Esophagus squamous epithelium (tissue), 4 donors: ENCODE results near the gene FAM193B.

Experiments used
- POLR2A ChIP-seq, 4 donors: fragments of 450-650 bp; IDR thresholded peaks; one replicate each; pipeline ENCODE4 v1.6.1; 2017; ENCODE audit warnings: antibody characterized with exemption in 4 of 4, mild to moderate bottlenecking in 4 of 4, moderate library complexity in 3 of 4
- TF ChIP-seq, protein P1 (sequence below), 6 experiments: fragments of 450-650 bp in 4 of 6; fragments of 200-600 bp in 2 of 6; sonication (generic) in 2 of 6; IDR thresholded peaks; one replicate each; pipeline ENCODE4 v1.5.1; 2016 to 2019; ENCODE audit warnings: antibody characterized with exemption in 6 of 6, mild to moderate bottlenecking in 4 of 6, moderate library complexity in 4 of 6

DNA sequence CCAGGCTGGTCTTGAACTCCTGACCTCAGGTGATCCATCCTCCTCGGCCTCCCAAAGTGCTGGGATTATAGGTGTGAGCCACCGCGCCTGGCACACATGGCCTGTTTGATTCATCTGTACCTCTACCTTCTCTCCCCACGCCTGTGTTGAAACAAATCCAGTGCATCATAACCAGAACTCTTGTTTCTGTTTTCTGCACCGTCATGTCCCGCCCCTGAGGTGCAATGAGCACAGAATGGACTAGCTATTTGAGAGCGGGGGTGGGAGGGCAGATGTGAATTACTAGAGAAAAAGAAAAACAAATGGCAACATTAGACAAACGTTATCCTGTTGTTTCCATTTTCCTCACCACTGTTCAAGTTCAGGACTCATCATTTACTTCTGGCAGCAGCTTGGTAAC lies 10.7 kb upstream of the FAM193B start:
- TF ChIP-seq, protein P1, sequence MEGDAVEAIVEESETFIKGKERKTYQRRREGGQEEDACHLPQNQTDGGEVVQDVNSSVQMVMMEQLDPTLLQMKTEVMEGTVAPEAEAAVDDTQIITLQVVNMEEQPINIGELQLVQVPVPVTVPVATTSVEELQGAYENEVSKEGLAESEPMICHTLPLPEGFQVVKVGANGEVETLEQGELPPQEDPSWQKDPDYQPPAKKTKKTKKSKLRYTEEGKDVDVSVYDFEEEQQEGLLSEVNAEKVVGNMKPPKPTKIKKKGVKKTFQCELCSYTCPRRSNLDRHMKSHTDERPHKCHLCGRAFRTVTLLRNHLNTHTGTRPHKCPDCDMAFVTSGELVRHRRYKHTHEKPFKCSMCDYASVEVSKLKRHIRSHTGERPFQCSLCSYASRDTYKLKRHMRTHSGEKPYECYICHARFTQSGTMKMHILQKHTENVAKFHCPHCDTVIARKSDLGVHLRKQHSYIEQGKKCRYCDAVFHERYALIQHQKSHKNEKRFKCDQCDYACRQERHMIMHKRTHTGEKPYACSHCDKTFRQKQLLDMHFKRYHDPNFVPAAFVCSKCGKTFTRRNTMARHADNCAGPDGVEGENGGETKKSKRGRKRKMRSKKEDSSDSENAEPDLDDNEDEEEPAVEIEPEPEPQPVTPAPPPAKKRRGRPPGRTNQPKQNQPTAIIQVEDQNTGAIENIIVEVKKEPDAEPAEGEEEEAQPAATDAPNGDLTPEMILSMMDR (IDR thresholded peaks at IDR 0.05), result no peak
- no peak for TF ChIP-seq POLR2A (IDR thresholded peaks at IDR 0.05)
